NAMALWA (cell line): Measurements from ENCODE around the gene CHMP4B.

Experiments
- DNase-seq: peaks from one replicate; pipeline ENCODE4 v3.0.0-alpha.2; 2015; ENCODE audit warnings: low spot score

The CHMP4B gene

DNA sequence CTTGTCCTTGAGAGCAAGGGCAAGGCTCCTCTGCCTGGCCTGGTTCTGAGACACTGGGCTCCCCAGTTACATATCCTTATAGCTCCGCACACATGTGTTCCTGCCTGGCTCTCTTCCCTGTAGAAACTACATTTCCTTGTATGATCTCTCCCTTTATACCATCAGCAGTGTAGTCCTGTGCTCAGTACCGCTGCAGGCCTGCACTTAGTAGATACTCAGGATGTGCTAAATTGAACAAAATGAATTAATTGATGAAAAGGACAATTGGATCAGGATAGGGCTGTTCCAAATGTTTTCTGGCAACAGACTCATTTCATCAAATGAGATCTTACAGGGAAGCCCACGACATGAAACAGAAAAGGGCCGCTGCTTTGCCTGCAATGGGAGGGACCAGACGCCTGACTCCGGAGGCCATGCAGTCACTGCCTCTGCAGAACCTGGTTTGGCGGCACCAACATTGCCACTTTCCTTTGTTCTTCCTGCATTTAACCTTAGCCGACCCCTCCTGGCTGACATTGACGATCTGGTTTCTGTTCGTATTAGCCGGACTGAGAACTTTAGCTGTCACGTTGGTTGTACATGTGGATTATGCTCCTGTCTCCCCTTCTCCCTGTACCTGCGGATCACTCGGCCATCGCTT lies 53.3 kb downstream of the CHMP4B start:
- DNase-seq, result no peak

GRCh38 chr20:33865761-33866370 lies 54.7 kb downstream of the CHMP4B start:
- DNase-seq, result no peak

GRCh38 chr20:33866398-33867100 lies 55.4 kb downstream of the CHMP4B start:
- no peak for DNase-seq

- no peak for DNase-seq
Measured at GRCh38 chr20:33868042-33868441, 56.9 kb downstream of the CHMP4B start.

- DNase-seq, result no peak
Measured at GRCh38 chr20:33868595-33868994, 57.4 kb downstream of the CHMP4B start.

DNA sequence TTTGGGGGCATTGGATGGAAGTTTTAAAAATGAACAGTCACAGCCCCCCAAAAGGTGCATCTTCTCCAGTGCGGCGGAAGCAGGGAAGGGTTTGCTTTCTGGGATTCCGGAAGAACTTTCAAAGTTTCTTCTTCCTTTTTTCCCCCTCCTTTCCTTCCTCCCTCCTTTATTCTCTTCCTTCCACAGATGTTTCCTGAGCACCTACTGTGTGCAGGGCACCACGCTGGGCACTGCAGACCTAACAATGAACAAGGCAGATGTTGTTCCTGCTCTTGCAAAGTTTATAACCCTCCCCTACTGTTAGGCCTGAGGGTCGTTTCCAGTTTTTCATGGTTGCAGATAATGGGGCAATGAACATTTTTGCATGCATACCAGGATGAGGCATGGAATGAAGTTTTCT lies 58.1 kb downstream of the CHMP4B start:
- DNase-seq, result no peak

DNA sequence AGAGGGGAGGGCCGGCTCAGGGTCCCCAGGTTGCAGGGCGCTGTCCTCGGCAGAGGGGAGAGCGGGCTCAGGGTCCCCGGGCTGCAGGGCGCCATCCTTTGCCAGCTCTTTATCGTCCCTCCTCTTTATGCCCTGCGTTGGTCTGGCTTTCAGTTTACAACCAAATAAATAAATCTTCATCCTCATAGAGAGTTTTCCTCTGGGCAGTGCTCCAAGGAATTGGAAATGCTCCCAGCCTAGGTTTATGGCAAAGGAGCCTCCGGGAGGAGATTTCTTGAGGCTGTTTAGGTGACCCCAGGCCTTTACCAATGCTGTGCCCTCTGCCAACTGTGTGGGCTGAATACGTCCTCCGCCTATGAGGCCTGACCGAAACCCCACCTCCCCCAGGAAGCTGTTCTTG lies 60.2 kb downstream of the CHMP4B start:
- no peak for DNase-seq

DNA sequence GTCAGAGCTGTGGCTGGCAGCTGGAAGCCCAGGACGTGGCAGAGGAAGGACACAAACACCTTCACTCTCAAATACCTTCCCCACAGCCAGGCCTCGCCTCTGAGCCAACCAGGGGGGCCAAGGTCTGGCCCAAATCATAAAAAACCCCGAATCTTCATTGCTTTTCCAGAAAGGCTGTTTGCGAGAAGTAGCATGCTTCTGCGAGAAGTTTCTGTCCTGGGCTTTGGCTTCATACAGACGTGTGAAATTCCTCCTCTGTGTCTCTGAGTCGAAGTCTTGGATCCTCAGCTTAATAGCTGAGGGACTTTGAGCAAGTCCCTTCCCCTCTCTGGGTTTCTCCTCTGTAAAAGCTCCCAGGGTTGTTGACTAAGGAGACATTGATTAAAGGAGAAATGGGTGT lies 63.0 kb downstream of the CHMP4B start:
- no peak for DNase-seq

GRCh38 chr20:33875055-33875454 lies 63.9 kb downstream of the CHMP4B start:
- peak; percentile 75 for DNase-seq

DNA sequence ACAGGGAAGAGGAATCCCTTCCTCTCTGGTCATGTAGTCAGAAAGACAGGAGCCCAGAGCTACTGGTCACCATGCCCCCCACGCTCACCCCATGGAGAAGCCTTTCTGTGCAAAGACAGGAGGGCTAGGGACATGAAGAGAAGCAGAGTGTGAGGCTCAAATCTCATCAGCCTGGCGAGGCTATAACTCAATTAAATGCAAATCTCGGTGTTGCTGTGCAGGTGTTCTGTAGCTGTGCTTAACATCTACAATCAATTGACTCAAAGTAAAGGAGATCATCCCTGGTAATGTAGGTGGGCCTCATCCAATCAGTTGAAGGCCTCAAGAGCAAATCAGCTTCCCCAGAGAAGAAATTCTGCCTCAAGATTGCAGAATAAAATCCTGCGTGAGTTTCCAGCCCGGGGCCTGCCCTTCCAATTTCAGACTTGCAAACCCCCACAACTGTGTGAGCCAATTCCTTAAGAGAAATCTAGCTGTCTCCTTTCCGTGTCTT lies 64.4 kb downstream of the CHMP4B start:
- DNase-seq, result peak; percentile 27

DNA sequence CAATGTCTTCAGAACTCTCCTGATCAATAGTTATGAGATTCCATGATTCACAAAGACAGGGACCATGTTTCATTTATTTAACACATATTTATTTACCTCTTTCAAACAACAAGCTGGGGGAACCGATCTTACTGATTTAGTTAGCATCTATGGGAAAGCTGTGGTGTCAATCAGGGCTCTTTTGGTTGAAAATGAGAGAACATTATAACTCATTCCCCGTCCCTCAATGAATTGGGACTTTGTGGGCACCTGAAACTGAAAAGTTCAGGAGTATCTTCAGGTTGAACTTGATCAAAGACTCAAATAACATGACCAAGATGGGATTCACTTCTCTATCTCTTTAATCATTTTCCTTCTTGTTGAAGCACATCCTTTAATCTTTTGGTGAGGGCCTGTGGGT lies 67.4 kb downstream of the CHMP4B start:
- DNase-seq, result no peak

DNA sequence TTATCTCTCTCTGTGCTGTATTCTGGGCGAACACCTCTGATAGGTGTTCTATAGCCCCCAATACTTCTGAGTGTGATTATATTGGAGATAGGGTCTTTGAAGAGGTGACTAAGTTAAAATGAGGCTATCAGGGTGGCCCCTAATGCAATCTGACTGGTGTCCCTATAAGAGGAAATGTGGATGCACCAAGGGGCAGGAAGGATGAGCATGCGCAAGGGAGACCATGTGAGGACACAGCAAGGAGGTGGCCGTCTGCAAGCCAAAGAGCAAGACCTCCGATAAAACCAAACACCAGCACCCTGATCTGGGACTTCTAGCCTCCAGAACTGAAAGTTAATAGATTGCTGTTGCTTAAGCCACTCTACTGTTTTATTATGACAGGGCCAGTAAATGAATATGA lies 69.2 kb downstream of the CHMP4B start:
- no peak for DNase-seq

- DNase-seq, result no peak
Measured at GRCh38 chr20:33881989-33882388, 70.8 kb downstream of the CHMP4B start.

DNA sequence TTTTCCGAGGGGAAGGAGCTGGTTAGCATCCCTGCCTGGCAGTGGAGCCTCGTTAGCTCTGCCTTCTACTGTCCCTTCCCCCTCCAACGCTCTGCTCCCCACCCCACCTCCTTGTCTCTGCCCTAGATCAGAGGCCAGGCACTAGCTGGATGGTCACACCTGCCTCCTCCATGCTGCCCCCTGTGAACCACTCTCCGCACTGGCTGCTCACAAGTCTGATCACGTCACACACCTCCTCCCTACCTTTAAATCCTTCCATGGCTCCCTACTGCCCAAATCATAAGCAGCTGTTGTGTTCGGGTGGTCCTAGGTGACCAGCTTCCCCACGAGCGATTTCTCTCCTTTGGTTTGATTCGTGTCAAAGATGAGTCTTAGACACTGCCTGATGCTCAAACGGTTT lies 71.3 kb downstream of the CHMP4B start:
- no peak for DNase-seq

DNA sequence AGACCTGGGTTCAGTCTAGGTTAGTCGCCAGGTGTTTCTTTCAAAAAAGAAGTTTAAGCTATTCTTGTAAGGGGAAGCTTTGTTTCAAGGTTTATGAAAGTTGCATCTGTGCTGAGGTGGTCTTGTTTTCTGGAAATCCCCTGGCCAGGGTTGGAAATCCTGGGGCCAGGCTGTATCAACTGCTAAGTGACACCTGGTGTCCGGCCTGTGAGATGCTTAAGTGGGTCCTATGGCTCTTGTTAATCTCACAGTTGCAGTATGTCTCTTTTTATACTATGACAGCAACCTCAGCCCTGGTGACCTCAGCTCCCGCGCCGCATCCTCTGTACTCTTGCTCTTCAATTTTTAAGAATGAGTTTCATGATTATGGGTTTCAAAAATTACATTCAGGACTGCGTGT lies 72.0 kb downstream of the CHMP4B start:
- peak; percentile 85 for DNase-seq

DNA sequence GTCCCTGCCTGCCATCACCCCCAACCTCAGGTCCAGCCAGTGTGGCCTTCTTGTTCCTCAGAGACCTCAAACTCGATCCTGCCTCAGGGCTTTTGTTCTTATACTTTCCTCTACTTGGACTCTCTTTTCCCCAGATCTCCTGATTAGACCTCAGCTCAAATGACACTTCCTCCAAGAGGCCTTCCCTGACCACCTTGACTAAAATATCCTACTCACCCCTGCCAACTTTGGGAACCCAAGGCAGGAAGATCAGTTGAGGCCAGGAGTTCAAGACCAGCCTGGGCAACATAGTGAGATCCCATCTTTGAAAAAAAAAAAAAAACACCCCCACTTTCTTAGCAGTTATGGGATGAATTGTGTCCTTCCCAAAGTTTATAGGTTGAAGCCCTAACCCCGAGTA lies 73.5 kb downstream of the CHMP4B start:
- DNase-seq, result no peak

DNA sequence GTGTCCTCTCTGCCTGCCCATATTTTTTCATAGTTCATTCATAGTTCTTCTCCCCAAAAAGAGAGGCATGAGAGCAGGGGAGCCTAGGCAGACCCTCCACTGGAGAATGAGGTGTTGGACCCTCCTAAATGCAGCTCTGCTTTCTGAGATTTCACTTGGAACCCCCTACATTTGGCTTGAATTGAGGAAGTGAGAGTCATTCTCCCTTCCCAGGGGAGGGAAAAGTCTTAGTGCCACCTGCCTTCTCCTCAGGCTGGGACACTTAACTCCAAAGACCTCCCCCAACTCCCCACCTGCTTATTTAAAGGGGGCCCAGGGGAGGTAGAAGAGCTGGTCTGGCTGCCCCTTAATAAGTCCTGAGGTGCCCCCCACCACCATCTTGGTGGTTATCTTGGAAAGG lies 78.2 kb downstream of the CHMP4B start:
- DNase-seq, result no peak

GRCh38 chr20:33890557-33890956 lies 79.4 kb downstream of the CHMP4B start:
- DNase-seq, result no peak

GRCh38 chr20:33893314-33893713 lies 82.2 kb downstream of the CHMP4B start:
- DNase-seq, result no peak

GRCh38 chr20:33894798-33895197 lies 83.7 kb downstream of the CHMP4B start:
- no peak for DNase-seq

DNA sequence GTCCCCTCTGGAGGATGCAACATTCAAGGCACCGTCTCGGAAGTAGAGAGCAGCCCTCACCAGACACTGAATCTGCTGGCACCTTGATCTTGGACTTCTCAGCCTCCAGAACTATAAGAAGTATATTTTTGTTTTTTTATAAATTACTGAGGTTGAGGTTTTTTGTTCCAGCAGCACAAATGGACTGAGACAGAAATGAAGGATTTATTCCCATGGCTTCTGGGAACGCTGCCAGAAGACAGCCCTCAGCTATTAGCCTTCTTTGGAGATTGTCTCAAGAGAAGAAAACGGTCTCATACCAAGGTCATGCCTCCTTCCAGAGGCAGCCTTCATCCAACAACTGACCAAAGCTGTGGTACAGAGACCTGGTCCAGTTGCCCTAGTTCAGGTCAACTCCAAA lies 85.4 kb downstream of the CHMP4B start:
- DNase-seq, result no peak

DNA sequence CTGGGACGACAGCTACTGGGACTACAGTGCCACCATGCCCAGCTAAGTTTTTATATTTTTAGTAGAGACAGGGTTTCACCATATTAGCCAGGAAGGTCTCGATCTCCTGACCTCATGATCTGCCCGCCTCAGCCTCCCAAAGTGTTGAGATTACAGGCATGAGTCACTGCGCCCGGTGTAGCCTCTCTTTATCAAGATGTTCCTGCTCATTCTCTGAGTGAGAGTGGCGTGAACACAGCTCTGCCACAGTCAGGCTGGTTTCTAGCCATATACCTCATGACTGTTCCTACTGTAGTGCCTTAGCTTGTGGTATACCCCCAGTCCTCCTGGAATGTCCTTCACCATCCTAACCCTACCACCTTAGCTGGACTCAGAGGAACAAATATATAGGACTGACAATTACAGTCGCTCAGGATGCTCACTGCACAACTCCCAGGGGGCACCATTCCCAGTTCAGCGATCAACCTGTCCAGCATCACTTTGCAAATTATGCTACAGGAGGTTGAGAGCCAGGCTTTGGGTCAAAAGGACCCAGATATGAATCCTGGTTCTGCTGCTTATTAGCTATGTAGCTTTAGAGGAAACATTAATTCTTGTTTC lies 86.3 kb downstream of the CHMP4B start:
- DNase-seq, result no peak

DNA sequence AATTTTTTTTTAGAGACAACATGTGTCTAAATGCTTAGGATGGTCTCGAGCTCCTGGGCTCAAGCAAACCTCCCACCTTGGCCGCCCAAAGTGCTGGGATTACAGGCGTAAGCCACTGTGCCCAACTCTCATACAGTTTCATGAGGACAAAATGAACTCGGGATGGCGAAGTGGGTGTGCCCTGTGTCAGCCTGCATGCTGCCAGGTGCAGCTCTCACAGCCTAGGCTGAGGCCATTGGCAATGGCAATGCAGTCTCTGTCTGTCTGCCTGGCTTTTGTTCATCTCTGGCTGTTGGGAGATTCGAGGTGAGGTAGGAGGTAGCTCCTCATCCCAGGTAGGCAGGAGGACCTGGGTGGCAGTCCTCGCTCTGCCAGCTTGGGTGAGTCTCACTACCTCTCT lies 88.0 kb downstream of the CHMP4B start:
- DNase-seq, result no peak
